Measurements from ENCODE around the gene CARD10.
A peak's percentile ranks its signal among the peaks of the same experiment; 100 is the strongest.

Gene CARD10

DNA sequence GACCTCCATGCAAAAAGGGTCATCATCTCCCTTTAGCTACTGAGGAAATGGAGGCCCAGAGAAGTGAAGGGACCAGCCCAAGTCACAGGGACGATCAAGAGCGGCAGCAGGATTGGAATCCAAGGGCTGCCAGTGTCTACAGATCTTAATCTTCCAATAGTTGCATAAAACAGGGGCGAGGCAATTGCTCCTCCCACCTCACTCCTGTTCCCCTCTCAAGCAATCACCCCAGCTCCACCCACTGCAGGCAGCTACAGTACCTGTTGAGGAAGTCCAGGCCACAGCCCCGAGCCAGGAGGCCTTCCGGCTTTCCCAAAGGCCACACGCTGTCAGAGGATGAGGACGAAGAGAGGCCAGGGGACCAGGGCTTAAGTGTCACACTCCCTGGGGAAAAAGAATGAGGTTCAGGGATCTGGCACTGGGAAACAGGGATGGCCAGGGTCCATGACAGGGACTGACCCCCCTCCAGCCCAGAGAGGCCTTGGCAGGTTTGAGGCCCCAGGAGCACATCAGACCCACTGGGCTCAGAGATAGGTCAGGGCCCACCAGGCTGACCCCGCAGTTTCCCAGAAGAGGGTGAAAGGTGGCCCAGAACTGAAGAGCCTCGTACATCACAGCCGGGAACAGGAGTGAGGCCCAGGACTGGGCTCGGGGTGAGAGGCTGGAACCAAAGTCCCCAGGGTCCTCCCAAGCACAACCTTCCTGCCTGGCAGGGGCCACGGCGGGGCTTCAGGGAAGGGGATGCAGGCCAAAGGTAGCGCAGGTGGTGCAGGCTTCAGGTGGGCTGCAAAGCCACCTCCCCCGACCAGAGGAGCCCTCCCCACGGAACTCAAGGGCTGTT lies 16.7 kb downstream of the CARD10 start:
- FAIRE-seq: no peak

DNA sequence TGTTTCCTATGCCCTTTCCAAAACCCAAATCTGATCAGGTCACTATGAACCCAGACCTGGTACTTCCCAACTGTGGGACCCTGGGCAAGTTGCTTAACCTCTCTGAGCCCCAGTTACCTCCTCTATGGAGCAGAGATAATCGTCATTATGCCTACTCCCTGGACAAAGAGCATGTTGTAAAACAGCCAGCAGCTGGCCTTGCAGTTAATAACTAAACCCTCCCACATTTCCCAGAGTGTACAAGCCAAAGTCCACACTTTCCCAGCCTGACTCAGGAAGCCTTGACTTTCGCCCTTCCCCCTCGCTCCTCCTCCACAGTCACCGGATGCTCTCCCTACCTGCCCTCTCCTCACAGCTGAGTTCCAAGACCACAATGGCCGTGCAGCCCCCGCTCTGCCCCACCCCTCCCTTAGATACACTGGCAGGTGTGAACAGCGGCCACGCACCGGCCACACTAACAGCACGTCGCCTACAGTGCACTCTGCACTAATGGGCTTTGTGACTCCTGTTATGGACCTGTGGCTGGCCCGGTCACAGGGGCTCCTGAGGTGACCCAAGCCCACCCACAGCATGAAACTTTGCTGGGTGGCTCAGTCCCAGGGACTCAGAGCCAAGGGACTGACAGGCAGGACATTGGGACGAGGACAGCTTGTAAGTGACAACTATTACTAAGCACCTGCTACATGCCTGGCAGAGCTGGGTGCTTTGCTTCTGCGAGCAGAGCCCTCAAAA lies 17.4 kb downstream of the CARD10 start:
- no peak for FAIRE-seq

DNA sequence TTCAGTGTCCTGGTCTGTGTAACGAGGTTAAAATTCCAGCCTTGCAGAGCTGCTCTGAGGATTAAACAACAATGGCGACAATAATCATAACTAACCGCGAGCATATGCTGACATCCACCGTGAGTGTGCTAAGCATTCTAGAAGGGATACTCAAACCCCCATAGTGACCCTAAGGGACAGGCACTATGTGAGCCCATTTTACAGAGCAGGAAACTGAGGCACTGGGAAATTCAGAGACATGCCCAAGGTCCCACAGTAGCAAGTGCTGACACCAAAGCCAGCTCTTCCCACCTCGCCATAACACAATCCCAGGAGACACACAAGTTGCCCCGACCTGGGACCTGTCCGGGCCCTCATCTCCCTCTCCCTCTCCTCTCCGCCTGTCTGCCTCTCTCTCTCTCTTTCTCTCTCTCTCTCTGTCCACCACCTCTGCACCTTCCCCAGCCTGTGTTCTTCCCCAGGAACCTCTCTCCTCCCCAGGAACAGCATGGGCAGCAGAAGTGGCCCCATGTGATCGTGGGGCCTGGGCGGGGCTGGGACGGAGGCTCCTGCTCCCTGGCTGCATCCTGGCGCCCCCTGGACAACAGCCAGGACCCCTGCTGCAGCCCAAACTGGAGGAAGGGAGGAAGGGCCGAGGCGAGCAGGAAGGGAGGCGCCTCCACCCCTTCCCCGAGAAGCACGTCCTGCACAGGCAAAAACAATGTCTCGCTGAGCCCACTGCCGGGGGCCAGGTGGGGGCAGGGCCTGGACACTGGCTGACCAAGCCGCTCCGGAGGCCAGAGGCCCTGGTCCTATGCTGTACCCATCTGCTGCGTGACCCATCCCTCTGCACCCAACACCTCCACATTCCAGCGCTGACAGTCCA lies 18.2 kb downstream of the CARD10 start:
- FAIRE-seq: no peak

DNA sequence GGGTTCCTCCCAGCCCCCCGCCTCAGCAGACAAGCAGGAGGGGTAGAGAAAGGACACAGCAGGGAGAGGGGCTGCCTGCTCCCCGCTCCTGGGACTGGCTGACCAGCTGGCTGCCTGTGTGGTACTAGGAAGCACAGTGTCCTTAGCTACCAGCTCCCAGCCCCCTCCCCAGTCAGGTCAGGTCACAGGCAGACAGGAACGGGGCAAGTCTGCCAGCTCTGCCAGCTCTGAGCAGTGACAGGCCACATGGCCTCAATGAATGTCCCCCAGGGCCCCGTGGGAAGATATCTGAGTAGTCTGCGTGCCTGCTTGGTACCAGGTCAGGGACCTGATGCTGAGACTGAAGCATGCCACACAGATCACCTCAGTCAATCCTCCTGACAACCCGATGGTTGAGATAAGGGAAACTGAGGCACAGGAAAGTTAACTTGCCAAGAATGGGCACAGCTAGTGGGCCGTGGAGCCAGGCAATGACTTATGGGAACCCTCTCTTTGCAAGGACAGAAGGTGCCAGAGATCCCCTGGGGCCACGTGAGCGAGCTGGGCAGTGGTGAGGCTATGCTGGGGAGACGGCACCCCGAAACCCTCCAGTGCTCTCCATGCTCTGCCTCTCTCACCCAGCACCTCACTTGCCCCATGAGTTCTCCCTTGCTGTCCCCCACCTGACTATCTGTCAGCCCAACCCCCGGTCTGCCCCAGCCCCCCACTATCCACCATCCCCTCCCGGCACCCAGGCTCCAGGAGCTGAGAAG lies 19.2 kb downstream of the CARD10 start:
- no peak for FAIRE-seq

DNA sequence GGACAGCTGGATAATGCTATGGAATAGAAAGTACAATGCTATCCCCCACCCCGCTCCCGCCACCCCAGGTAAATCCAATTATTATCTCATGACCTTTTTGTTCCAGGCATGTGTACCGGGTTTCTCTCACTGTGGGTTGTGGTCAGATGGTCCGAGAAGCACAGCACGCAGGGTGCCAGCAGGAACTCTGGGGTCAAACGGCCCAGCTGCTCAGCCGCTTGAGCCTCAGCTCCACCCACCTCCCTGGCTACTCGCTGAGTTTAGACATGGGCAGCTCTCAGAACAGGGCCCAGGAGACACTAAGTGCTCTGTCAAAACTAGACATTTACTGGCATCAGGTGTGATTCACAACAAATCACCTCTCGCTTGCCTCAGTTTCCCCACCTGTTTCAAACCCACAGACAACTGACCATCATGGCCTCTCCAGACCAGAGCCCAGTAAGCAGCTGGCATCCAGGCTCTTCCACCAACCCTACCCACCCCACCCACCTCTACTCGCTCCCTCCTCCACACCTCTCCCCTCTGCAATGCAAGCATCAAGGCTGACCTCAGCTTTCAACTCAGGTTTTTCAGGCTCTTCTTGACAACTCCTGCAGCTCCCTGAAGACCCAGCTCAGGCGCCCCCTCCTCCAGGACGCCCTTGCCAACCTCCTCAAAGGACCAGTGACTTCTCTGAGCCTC lies 20.0 kb downstream of the CARD10 start:
- no peak for FAIRE-seq

DNA sequence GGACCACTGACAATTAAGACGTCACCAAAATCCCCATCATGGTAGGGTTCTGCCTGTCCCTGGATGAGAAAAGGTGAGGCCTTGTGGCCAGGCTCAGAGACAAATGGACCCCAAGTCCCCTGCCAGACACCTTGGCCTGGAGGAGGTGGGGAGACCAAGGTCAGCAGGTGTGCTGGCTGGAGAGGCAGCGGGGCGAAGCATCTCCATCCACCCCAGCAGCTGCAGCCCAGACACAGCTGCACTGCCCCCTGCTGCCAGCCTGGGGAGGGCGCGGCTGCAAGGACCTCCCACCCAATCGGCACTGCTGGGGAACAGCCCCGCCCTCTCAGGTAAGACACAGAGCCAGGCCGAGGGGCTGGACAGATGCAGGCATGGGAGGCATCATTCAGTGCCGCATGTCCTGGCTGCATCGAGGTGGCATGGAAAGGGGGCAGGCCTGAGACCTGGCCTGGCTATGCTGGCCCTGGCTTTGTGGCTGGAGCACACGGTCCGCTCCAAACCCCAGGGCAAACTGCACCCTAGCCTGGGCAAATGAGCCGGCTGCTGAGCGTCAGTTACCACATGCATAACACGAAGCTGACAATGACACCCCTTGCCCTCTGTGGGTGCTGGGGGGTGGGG lies 20.8 kb downstream of the CARD10 start:
- FAIRE-seq: no peak

DNA sequence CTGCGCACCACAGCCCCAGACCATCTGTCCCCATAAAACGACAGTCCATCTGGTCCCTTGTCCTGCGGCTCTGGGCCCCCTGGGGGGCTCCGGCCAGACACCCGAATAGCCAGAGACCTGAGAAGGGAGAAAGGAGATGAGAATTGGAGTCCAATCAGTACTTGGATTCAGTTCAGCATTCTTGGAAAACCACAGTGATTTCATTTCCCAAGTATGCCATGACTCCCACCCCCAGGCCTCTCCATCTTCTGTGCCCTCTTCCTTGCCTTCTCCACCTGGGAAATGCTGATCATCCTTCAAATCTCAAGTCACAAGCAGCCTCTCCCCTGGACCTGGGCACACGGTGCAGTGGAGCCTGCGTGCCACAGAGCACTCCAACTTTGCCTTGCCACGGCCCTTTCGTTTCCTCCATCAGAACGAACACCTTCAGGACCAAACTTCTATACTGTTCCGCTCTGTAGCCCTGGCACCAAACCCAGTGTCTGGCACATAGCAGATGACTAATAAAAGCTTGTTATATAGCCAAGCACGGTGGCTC lies 22.1 kb downstream of the CARD10 start:
- no peak for FAIRE-seq

DNA sequence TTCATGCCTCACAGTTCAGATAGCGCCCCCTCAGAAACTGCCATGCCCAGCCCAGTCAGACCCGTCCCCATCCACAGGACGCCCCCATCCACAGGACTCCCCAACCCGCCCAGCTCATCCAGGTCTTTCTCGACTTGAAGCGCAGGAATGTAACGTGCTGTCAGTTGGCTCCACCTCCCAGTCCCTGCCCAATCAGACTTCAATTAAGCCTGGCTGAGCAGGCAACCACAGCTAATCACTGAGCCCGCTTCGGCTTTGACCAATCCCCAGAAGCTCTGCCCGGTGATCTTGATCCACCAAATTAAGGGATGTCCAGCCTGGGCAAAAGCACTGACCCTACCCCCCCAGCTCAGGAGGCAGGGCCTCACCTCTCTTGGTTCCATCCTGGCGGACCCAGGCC lies 22.6 kb downstream of the CARD10 start:
- peak; percentile 89 for FAIRE-seq

DNA sequence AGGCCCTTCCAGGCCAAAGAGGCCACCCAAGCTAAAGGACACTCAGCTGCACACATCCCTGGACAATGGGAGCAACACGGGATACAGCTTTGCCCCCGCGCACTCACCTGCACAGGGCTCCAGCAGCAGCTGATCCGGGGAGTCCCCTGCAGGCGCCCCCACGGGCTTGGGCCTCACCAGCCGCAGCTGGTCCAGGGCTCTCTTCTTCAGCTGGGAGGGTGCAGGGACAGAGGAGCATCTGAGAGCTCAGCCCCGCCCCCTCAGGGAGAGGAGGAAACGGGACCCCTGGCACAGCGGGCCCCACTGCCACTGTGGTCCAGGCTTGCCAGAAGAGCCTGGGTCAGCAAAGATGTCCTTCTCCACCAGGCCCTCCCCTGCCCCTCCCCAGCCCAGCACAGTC lies 25.2 kb downstream of the CARD10 start:
- FAIRE-seq: no peak

DNA sequence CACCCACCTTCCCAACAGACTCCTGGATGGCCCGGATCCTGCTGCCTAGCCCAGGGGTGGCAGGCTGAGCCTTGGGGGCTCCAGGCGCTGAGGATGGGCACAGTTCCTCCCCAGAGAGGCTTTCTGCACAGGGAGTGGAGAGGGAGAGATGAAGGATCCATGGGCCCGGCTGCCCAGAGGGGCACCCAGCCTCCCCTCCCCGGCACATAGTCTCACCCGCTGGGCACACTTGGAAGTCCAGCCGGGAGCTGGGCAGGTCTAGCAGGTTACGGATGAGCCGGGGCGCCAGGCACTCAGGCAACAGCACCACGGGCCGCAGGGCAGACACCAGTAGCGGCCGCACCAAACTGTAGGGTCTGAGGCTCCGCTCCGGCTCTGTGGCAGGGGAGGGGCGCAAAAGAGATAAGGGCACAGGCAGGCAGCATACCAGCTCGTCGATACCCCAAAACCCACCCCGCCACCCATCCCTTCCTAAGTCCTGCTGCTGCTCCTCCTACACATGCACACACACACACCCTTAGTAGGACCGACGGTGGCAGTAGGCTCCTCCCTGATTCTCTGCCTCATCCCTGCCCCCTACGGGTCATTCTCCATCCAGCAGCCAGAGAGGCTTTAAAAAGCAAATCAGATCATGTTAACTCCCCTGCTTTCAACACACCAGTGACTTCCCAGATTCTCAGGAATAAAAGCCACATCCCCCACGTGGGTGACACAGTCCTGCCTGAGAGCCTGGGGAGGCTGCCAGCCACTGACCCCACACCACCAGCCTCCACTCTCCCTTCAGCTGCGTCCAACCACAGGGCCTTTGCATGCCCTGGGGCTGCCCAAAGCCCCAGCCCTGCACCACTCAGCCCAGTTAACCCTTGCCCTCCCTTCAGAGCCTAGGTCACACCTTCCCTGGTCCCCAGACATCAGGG lies 26.5 kb downstream of the CARD10 start:
- FAIRE-seq: peak; percentile 74

DNA sequence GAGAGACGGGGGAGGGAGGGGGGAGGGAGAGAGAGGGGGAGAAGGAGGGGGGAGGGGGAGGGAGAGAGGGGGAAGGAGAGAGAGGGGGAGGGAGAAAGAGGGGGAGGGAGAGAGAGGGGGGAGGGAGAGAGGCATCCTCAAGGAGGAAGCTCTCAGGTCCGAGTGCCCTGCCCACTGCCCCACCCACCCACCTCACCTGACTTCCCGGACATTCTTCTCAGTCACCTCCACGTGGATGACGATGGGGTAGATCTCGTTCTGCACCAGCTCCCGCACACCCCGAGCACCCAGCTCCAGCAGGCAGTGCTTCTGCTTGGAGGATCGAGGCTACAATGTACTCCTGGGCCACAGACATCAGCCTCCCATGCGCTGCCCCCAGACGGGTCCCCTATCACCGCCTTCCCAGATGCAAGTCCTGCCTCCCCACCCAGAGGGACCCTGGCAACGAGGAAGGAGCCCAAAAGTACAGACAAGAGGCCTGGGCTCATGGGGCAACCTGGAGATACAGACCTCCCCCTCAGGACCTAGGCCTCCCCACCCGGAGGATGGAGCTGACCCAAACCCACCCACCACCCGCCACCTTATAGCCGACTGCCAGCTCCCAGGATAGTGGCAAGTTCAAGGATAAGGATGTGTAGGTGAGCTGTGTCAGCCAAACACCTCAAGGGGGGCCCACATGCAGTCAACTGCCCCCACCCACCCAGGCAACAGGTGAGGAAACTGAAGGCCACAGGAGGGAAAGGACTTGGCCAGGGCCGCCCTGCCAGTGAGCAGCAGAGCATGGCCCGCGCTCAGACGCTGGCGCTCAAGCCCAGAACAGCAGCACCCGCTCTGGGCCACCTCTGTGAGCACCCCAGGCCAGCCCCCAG lies 27.4 kb downstream of the CARD10 start:
- FAIRE-seq: no peak

DNA sequence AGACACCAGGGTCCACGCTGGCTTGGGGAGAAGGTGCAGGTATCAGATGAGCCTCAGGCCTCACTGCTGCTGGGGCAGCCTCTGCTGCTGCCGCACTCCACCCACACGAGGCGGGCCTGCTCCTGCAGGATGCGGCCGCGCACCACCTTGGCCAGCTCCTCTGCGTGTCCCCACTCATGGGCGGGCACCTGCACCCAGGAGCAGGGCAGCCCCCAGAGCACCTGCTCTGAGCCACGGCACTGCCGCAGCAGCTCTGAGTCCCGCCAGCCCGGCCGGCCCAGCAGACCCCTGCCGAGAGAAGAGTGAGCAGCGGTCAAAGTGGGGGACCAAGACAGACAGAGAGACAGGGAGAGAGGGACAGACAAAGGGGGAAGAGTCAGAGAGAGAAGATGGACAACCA lies 28.1 kb downstream of the CARD10 start:
- no peak for FAIRE-seq

DNA sequence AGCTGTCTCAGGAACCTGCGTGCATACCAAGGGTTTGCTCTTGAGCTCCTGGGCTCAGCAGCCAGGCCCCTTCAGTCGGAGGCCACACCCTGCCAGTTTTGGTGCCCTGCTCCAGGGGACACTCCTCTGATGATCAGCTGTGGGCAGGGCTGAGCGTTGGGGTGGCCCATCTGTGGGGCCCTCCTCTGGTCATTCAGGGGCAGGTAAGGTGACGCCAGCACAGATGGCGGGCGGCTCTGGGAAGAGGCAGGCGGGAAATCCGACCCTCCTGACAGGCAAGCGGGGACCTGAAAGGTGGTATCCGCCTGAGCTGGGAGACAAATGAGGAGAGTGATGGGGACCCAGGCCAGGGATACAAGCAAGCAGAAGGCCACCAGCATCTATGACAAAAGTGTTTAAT lies 29.2 kb downstream of the CARD10 start:
- no peak for FAIRE-seq

DNA sequence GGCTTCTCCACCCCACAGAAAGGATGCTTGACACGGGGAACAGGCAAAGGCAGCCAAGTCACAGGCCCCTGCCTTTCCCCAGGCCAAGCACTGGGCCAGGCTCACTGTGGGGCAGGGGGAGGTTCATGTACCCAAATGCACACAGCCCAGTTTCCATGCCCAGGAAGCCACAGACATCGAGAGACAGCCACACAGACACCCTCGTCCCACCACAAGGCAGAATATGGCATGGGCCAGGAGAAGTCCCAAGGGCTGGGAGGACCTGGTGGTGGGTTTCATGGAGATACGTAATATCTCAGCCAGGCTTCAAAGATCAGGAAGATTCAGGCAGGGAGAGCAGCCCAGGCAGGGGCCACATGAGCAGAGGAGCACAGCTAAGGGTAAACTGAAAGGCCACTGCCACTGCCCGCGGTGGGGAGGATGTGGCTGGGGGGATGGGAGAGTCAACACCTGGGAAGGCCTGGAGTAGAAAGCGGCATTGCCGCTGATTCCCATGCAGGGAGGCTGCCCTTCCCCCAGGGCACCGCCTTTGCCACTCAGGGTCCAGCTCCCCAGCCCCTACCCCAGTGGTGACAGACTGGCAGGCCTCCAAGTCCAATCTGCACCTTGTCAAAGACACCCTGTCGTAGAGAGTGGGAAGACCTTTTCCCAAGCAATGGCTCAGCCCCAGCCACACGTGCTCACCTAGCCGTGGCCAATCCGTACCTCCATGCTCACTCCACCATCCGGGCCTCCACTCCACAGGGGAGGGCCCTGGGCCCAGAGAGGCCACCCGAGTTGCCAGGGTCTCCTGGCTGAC lies 30.7 kb downstream of the CARD10 start:
- no peak for FAIRE-seq

DNA sequence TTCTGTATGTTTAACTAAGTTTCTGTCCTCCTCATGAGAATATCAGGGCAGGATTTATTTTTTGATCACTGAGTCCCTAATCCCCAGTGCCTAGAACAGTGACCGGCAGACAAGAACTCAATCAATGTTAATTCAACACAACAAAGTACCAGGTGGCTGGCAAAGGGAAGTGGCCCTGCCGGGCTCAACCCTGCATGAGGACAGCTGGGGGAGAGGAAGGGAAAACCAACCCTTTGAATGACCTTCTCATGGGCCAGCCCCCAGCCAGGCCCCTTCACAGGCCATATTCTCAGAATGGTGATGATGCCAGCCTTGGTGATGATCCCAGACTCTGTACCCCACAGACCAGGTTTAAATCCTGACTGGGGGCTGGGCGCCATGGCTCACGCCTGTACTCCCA lies 31.6 kb downstream of the CARD10 start:
- FAIRE-seq: no peak

DNA sequence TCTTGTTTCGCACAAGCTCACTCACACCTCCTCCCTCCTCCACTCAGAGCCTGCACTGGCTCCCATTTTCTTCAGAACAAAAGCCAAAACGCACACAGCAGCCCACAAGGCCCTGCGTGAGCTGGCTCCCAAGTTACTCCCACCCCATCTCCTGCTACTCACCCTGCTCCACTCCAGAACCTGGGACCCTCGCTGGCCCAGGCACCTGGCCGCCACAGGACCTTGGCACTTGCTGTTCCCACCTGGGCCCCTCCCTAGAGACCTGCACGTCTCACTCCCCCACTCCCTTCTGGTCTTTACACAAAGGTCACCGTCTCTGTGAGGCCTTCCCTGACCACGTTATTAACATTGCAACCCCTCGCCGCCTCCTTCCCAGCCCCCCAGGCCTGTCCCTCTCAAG lies 32.1 kb downstream of the CARD10 start:
- FAIRE-seq: no peak

DNA sequence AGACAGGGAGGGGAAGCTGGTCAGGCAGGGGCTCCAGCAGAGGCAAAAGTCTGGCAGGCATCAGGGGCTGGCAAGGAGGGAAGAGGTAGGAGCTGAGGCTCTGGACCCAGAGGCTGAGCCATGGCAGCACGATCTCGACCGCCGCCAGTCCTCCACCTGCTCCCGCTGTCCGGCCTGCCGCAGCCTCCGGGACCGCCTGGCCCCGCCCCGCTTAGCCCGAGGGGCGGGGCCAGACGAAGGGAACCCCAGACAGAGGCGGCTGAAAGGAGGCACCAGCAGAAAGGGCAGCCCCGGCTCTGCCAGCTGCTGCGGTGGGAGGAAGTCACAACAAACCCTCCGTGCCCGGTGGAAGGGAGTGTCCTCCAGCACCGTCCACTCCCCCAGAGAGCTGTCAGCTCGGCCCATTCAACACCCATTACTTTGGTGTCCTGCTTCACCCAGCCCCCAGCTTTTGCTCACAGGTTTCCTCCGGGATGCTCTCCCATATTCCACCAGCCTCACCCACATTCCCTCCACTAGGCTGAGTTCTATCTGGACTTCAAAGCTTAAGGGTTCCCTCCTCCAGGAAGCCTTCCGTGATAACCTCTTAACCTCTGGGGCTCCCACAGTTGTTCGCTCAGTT lies 32.9 kb downstream of the CARD10 start, which contains the start of gene MFNG:
TSS of gene MFNG (minus strand) at position 161 of the 622 bp plus-strand sequence. CDS start 207 bp downstream, outside the sequence.
- FAIRE-seq: peak; percentile 82

Measured in G401.6 (cell line).